Activated gamma-delta T cell (primary cell): ENCODE data around the gene ATP6V1G3.
"Not testable (repeated sequence)": the region's sequence is repeated elsewhere in the genome, so short reads cannot be mapped to it uniquely, and the experiment has no call there.

Source experiments
- DNase-seq: peaks from one replicate; lab custom pipeline; 2025; lab: John Stamatoyannopoulos, UW
- total RNA-seq, 2 donors: gene quantifications; one replicate each; lab custom pipeline; 2026; lab: John Stamatoyannopoulos, UW

ATP6V1G3 gene, protein sequence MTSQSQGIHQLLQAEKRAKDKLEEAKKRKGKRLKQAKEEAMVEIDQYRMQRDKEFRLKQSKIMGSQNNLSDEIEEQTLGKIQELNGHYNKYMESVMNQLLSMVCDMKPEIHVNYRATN
- 0 to 0.04 reads per million in 2 donors for total RNA-seq

- DNase-seq, result no peak
Observed at GRCh38 chr1:198540580-198540979, at the start of gene ATP6V1G3. Gene ATP6V1G3, minus strand, starts transcription at chr1:198540680. Its CDS starts 30 bp downstream, at chr1:198540650.

- no peak for DNase-seq
Observed at GRCh38 chr1:198588845-198589244, 48.4 kb upstream of the ATP6V1G3 start.

DNA sequence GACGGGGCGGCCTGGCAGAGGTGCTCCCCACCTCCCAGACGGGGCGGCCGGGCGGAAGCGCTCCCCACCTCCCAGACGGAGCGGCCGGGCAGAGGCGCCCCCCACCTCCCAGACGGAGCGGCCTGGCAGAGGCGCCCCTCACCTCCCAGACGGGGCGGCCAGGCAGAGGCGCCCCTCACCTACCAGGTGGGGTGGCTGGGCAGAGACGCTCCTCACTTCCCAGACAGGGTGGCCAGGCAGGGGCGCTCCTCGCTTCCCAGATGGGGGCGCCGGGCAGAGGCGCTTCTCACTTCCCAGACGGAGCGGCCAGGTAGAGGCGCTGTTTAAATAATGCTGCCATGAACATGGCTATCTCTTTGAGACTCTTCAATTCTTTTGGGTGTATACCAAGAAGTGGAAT, 43.7 kb upstream of the ATP6V1G3 start:
- no peak for DNase-seq

DNA sequence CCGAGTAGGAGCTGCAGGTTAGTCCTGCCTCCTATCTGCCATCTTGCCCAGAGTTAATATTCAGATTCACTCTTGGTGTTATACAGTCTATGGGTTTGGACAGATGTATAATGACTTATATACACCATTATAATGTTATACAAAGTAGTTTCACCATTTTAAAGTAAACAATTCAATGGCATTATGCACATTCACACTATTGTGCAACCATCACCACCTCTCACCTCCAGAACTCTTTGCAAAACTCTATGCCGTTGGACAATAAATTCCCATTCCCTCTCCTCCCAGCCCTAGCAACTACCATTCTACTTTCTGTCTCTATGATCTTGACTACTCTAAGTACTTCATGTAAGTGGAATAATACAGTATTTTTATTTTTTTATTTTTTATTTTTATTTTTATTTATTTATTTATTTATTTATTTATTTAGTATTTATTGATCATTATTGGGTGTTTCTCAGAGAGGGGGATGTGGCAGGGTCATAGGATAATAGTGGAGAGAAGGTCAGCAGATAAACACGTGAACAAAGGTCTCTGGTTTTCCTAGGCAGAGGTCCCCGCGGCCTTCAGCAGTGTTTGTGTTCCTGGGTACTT, 42.8 kb upstream of the ATP6V1G3 start:
- not testable (repeated sequence) for DNase-seq

- no peak for DNase-seq
Observed at GRCh38 chr1:198577444-198577843, 37.0 kb upstream of the ATP6V1G3 start.

DNA sequence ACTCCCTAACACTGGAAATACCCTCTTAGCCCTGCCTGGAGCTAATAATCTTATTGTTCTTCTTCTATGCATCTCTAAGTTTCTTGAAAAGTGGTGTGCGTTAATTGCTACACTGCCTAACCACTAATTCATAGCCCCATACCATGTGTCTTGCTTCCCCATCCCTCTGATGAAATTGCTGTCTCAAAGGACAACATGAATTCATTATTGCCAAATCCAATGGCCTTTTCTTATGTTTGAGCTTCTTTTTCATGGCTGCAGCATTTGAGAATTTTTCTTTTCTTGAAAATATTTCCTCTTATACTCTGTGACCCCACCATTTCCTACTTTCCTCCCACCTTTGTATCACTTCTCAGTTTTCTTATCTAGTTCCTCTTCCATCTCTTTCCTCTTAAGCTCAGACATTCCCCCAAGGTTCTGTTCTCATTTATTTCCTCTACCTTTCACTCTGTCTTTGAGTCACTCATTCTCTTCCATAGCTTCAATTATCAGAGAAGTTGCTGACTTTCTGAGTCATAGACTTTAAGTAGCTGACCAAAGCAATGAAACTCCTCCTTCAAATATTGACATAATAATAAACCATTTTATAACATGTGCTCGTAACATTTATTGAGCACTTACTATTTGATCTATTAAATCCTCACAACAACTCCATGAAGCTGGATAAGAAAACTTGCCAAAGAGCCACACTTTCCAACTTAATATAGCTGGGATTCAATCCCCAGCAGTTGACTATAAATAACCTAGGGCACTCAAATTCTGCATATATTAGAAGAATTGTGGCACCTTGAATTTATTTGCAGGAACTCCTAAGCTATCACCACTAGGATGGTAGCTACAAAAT, 35.5 kb upstream of the ATP6V1G3 start:
- DNase-seq, result no peak

GRCh38 chr1:198575292-198575691, 34.8 kb upstream of the ATP6V1G3 start:
- DNase-seq, result no peak

DNA sequence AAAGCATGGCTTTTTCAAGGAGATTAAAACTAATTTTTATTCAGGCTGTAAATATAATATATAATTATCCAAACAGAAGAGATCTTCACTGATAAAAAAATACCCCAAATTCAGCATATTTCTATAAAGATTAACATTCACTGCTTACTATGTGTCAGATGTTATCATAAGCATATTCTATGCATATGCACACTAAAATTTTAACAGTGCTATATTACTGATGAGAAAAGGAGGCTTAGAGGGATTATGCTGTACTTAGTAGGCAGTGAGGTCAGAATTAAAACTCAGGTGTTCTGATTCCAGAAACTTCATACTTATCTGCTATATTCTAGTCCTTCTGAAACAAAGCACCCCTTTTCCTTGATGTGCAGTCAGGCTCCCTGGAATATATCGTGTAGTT, 33.8 kb upstream of the ATP6V1G3 start:
- no peak for DNase-seq

GRCh38 chr1:198564716-198565115, 24.2 kb upstream of the ATP6V1G3 start:
- no peak for DNase-seq

- DNase-seq, result no peak
Observed at GRCh38 chr1:198564157-198564556, 23.7 kb upstream of the ATP6V1G3 start.

- DNase-seq, result no peak
Observed at GRCh38 chr1:198563583-198563982, 23.1 kb upstream of the ATP6V1G3 start.

GRCh38 chr1:198560161-198560560, 19.7 kb upstream of the ATP6V1G3 start:
- DNase-seq, result no peak

- DNase-seq, result no peak
Observed at GRCh38 chr1:198559362-198559761, 18.9 kb upstream of the ATP6V1G3 start.

GRCh38 chr1:198558402-198558801, 17.9 kb upstream of the ATP6V1G3 start:
- DNase-seq, result no peak

DNA sequence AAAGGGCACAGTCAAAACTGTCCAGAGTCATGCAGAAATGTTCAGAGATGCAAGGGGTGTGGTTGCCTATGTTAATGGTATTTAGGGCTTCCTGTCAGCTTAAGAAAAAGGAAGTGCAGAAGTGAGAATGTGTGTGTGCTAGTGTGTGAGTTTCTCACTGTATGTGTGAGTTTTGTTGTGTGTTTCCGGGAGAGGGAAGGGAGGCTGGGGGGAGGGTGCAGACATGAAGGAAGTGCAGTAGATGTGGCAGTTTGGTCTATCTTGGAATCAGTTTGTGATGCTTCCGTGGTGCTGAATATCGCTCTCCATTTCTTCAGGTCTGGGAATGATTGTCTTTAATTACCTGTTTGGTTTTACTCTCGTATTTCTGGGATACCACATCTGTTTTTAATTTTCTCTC, 16.5 kb upstream of the ATP6V1G3 start:
- DNase-seq, result no peak

- DNase-seq, result no peak
Observed at GRCh38 chr1:198552668-198553416, 12.4 kb upstream of the ATP6V1G3 start.

DNA sequence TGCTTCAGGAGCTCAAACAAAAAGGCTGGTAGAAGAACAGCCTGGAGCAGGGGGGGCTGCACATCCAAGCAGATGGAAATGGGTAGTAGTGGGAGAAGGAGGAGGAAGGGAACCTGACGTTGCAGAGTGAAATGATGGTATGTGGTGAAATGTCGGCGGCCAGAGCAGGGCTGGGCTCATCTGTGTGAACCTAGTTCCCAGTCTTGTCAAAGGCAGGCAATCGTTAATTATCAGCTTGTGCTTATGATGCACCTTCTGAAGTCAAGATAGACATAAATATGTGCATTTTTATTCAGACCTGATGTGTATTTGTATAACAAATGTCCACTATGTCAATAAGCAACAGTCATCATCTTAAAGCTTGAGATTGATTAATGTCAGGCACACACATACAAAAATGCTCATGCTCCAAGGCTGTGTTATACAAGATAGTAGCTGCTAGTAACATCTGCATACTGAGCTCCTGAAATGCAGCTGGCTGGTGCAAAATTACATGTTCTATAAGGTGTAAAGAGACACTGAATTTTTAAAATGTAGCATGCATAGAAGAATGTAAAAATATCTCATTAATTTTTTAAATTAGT, 10.6 kb upstream of the ATP6V1G3 start:
- DNase-seq, result no peak

- DNase-seq, result no peak
Observed at GRCh38 chr1:198549866-198550265, 9.4 kb upstream of the ATP6V1G3 start.

GRCh38 chr1:198548890-198549289, 8.4 kb upstream of the ATP6V1G3 start:
- DNase-seq, result no peak

GRCh38 chr1:198545156-198545555, 4.7 kb upstream of the ATP6V1G3 start:
- no peak for DNase-seq

DNA sequence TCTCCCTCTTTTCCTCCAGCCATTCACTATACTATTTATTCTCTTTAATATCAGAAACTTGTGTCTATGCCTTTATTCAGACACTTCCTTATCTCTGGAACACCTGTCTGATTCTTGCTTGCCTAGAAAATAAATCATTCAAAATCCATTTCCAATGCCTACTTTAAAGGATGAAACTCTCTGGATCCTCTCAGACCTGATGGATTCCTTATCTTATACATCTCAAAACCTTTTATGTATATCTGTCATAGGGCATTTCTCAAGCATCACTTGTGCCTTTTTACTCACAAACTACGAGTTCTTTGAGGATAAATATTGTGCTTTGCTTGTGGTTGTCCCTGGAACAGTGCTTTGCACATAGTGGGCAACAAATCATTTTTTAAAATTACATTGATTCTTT, 3.8 kb upstream of the ATP6V1G3 start:
- DNase-seq, result no peak

GRCh38 chr1:198543670-198544260, 3.3 kb upstream of the ATP6V1G3 start:
- DNase-seq, result no peak
